CD4-positive, alpha-beta memory T cell (primary cell): ENCODE data around the gene PLCH2. TPM values are rescaled to one million over a fixed set of nuclear protein-coding genes. Genes with fewer than 3 reads are reported as not detected.

Experiments
- CTCF ChIA-PET: fragments of 350-600 bp; sonication (Branson Sonifier 250); formaldehyde crosslinking; loops from one replicate; lab custom pipeline; 2021; ENCODE audit warnings: inconsistent platforms; ENCODE audit not compliant: partially characterized antibody; lab: Charles Lee
- POLR2A ChIA-PET: fragments of 350-600 bp; sonication (Branson Sonifier 250); formaldehyde crosslinking; loops from one replicate; lab custom pipeline; 2021; ENCODE audit not compliant: partially characterized antibody; lab: Charles Lee
- DNase-seq, 5 donors: peaks; one replicate each; pipeline versions ENCODE4 v3.0.0 to v3.0.0-alpha.2; 2020 to 2022; ENCODE audit warnings: mixed read lengths in 1 of 5
- H3K27ac ChIP-seq: one replicate; pipeline ENCODE4 v1.7.0; 2013; ENCODE audit warnings: low read depth, low read length
- H3K27me3 ChIP-seq: 2 replicates; pipeline ENCODE4 v1.7.0; 2013; ENCODE audit warnings: mild to moderate bottlenecking, low read length, moderate library complexity; ENCODE audit not compliant: insufficient read depth
- H3K36me3 ChIP-seq: 2 replicates; pipeline ENCODE4 v1.7.0; 2013; ENCODE audit warnings: mild to moderate bottlenecking, low read length, moderate library complexity; ENCODE audit not compliant: insufficient read depth
- H3K4me1 ChIP-seq: 2 replicates; pipeline ENCODE4 v1.7.0; 2013; ENCODE audit warnings: mild to moderate bottlenecking, low read length, moderate library complexity; ENCODE audit not compliant: insufficient read depth
- H3K4me3 ChIP-seq, 2 donors: one replicate each; pipeline ENCODE4 v1.7.0; 2013; ENCODE audit warnings: low read length in 2 of 2, mild to moderate bottlenecking in 1 of 2
- H3K9me3 ChIP-seq, 2 donors: one replicate each; pipeline ENCODE4 v1.7.0; 2013; ENCODE audit warnings: low read length in 2 of 2, control low read depth in 1 of 2; ENCODE audit not compliant: control insufficient read depth in 1 of 2
- H3K27ac Mint-ChIP-seq, 7 donors: one replicate each; pipeline ENCODE4 v1.8.0; 2020 to 2021; ENCODE audit warnings: mixed read lengths in 7 of 7, mild to moderate bottlenecking in 6 of 7, inconsistent platforms in 3 of 7, moderate library complexity in 3 of 7
- H3K27me3 Mint-ChIP-seq, 2 donors: one replicate each; pipeline ENCODE4 v1.8.0; 2020 to 2021; ENCODE audit warnings: mixed read lengths in 2 of 2
- H3K36me3 Mint-ChIP-seq, 2 donors: one replicate each; pipeline ENCODE4 v1.8.0; 2020 to 2021; ENCODE audit warnings: mixed read lengths in 2 of 2, inconsistent platforms in 1 of 2, mild to moderate bottlenecking in 1 of 2
- H3K4me1 Mint-ChIP-seq, 4 donors: one replicate each; pipeline ENCODE4 v1.8.0; 2020 to 2021; ENCODE audit warnings: mixed read lengths in 4 of 4, mild to moderate bottlenecking in 1 of 4
- H3K4me3 Mint-ChIP-seq, 8 donors: one replicate each; pipeline ENCODE4 v1.8.0; 2020 to 2021; ENCODE audit warnings: mixed read lengths in 8 of 8, mild to moderate bottlenecking in 7 of 8, moderate library complexity in 6 of 8, inconsistent platforms in 3 of 8
- H3K9me3 Mint-ChIP-seq, 8 donors: one replicate each; pipeline ENCODE4 v1.8.0; 2020 to 2021; ENCODE audit warnings: mixed read lengths in 8 of 8, mild to moderate bottlenecking in 5 of 8, inconsistent platforms in 3 of 8, moderate library complexity in 1 of 8
- intact Hi-C: fragments of 100-400 bp; cut with micrococcal nuclease; formaldehyde crosslinking; loops from one replicate; pipeline ENCODE4 v1.15.1; 2023
- polyA plus RNA-seq, 2 donors: library from polyadenylated mRNA; unstranded; fragments of 300-500 nt; fragmentation: Illumina TruSeq; gene quantifications; one replicate each; pipeline ENCODE4 v1.2.3, GENCODE V29; 2021
- total RNA-seq, 2 experiments: library from RNA; stranded (reverse); gene quantifications; one replicate each; pipeline ENCODE4 v1.2.3, GENCODE V29; 2021

Gene PLCH2
- total and polyA plus RNA-seq, 4 experiments from 2014 or later, result 2.0 to 31.6 (median 26.6) TPM; not detected in 1

GRCh38 chr1:2479618-2480017 is 3.5 kb downstream of the PLCH2 start:
- intact Hi-C loops, result no loop called here

GRCh38 chr1:2480236-2480985 is 4.3 kb downstream of the PLCH2 start:
- no peak overlapping the region for H3K4me3 ChIP-seq
- Mint-ChIP-seq H3K4me1 (peaks cover 2 to 5% (median 4%) of the 10 kb centered on the region in 4 donors), H3K36me3 (no peaks in the 10 kb centered on the region), H3K27ac (peak overlapping the region in 1 of 7 donors; percentile 61), H3K9me3 (peaks cover 0 to 3% (median 0%) of the 10 kb centered on the region in 8 donors), H3K4me3 (no peak overlapping the region), H3K27me3 (no peaks in the 10 kb centered on the region)
- H3K9me3 ChIP-seq, result no peaks in the 10 kb centered on the region
- intact Hi-C loops, result no loop called here
- POLR2A ChIA-PET, result no interaction called here
- DNase-seq, result no peak
- H3K36me3 ChIP-seq, result no peaks in the 10 kb centered on the region
- H3K27ac ChIP-seq, result no peak overlapping the region
- CTCF ChIA-PET, result no interaction called here
- no peaks in the 10 kb centered on the region for H3K27me3 ChIP-seq
- H3K4me1 ChIP-seq, result no peaks in the 10 kb centered on the region

More at GRCh38 chr1:2479618-2480017, 3.5 kb downstream of the PLCH2 start:
- Histone ChIP-seq H3K27me3 (no peaks in the 10 kb centered on the region), H3K9me3 (no peaks in the 10 kb centered on the region), H3K27ac (no peak overlapping the region), H3K36me3 (no peaks in the 10 kb centered on the region), H3K4me3 (no peak overlapping the region), H3K4me1 (no peaks in the 10 kb centered on the region)
- Mint-ChIP-seq H3K4me3 (no peak overlapping the region), H3K27me3 (no peaks in the 10 kb centered on the region), H3K9me3 (peaks cover 0 to 3% (median 0%) of the 10 kb centered on the region in 8 donors), H3K36me3 (no peaks in the 10 kb centered on the region), H3K27ac (no peak overlapping the region), H3K4me1 (peaks cover 2 to 5% (median 4%) of the 10 kb centered on the region in 4 donors)
- DNase-seq, result no peak
- ChIA-PET POLR2A (no interaction called here), CTCF (no interaction called here)

GRCh38 chr1:2480986-2481364 is 4.9 kb downstream of the PLCH2 start:
- no peak overlapping the region for H3K4me3 Mint-ChIP-seq

GRCh38 chr1:2481885-2482284 is 5.8 kb downstream of the PLCH2 start:
- H3K27ac Mint-ChIP-seq, result no peak overlapping the region
- Histone ChIP-seq H3K4me1 (no peaks in the 10 kb centered on the region), H3K4me3 (no peak overlapping the region), H3K27ac (no peak overlapping the region), H3K9me3 (no peaks in the 10 kb centered on the region), H3K27me3 (no peaks in the 10 kb centered on the region), H3K36me3 (no peaks in the 10 kb centered on the region)
- H3K36me3 Mint-ChIP-seq, result peaks cover 0 to 3% of the 10 kb centered on the region in 2 donors
- no peak for DNase-seq
- POLR2A ChIA-PET, result no interaction called here
- peaks cover 2 to 5% (median 4%) of the 10 kb centered on the region in 4 donors for H3K4me1 Mint-ChIP-seq
- intact Hi-C loops, result no loop called here
- peaks cover 0 to 3% (median 0%) of the 10 kb centered on the region in 8 donors for H3K9me3 Mint-ChIP-seq
- CTCF ChIA-PET, result no interaction called here
- H3K27me3 Mint-ChIP-seq, result no peaks in the 10 kb centered on the region
- no peak overlapping the region for H3K4me3 Mint-ChIP-seq

More at GRCh38 chr1:2480986-2481364, 4.9 kb downstream of the PLCH2 start:
- Mint-ChIP-seq H3K27me3 (no peaks in the 10 kb centered on the region), H3K27ac (peak overlapping the region in 1 of 7 donors; percentile 61), H3K36me3 (no peaks in the 10 kb centered on the region), H3K4me1 (peaks cover 2 to 5% (median 4%) of the 10 kb centered on the region in 4 donors), H3K9me3 (peaks cover 0 to 3% (median 0%) of the 10 kb centered on the region in 8 donors)
- CTCF ChIA-PET, result no interaction called here
- Histone ChIP-seq H3K36me3 (no peaks in the 10 kb centered on the region), H3K27me3 (no peaks in the 10 kb centered on the region), H3K4me3 (no peak overlapping the region), H3K27ac (no peak overlapping the region), H3K9me3 (no peaks in the 10 kb centered on the region), H3K4me1 (no peaks in the 10 kb centered on the region)
- DNase-seq, result no peak
- POLR2A ChIA-PET, result no interaction called here
- intact Hi-C loops, result no loop called here

- Mint-ChIP-seq H3K27ac (no peak overlapping the region), H3K4me3 (no peak overlapping the region), H3K36me3 (peaks cover 1 to 5% of the 10 kb centered on the region in 2 donors), H3K4me1 (peaks cover 2 to 5% (median 4%) of the 10 kb centered on the region in 4 donors), H3K27me3 (no peaks in the 10 kb centered on the region), H3K9me3 (peaks cover 0 to 3% (median 0%) of the 10 kb centered on the region in 8 donors)
- no peaks in the 10 kb centered on the region for H3K4me1 ChIP-seq
- no peak overlapping the region for H3K4me3 ChIP-seq
- no peaks in the 10 kb centered on the region for H3K36me3 ChIP-seq
- no peak overlapping the region for H3K27ac ChIP-seq
- H3K27me3 ChIP-seq, result no peaks in the 10 kb centered on the region
- no peak for DNase-seq
- no peaks in the 10 kb centered on the region for H3K9me3 ChIP-seq
- POLR2A ChIA-PET, result no interaction called here
- intact Hi-C loops, result no loop called here
- CTCF ChIA-PET, result no interaction called here
Measured at GRCh38 chr1:2482588-2482987, 6.5 kb downstream of the PLCH2 start.

- no peak overlapping the region for H3K4me3 Mint-ChIP-seq
- POLR2A ChIA-PET, result no interaction called here
- H3K4me1 ChIP-seq, result no peaks in the 10 kb centered on the region
- H3K27ac ChIP-seq, result no peak overlapping the region
- intact Hi-C loops, result no loop called here
- H3K4me1 Mint-ChIP-seq, result peaks cover 2 to 5% (median 4%) of the 10 kb centered on the region in 4 donors
- CTCF ChIA-PET, result no interaction called here
- no peaks in the 10 kb centered on the region for H3K36me3 ChIP-seq
- H3K9me3 Mint-ChIP-seq, result peaks cover 0 to 5% (median 1%) of the 10 kb centered on the region in 8 donors
- no peak overlapping the region for H3K27ac Mint-ChIP-seq
- no peak for DNase-seq
- no peak overlapping the region for H3K4me3 ChIP-seq
- peaks cover 6 to 10% of the 10 kb centered on the region in 2 donors for H3K36me3 Mint-ChIP-seq
- H3K9me3 ChIP-seq, result no peaks in the 10 kb centered on the region
- no peaks in the 10 kb centered on the region for H3K27me3 ChIP-seq
- H3K27me3 Mint-ChIP-seq, result no peaks in the 10 kb centered on the region
Measured at GRCh38 chr1:2483026-2483425, 6.9 kb downstream of the PLCH2 start.

- Mint-ChIP-seq H3K36me3 (peaks cover 15 to 17% of the 10 kb centered on the region in 2 donors), H3K27me3 (no peaks in the 10 kb centered on the region), H3K4me1 (peaks cover 2 to 5% (median 4%) of the 10 kb centered on the region in 4 donors), H3K9me3 (peaks cover 2 to 12% (median 7%) of the 10 kb centered on the region in 8 donors), H3K4me3 (no peak overlapping the region), H3K27ac (peak overlapping the region in 1 of 7 donors; percentile 56)
- no peaks in the 10 kb centered on the region for H3K4me1 ChIP-seq
- no peak overlapping the region for H3K27ac ChIP-seq
- ChIA-PET CTCF (no interaction called here), POLR2A (no interaction called here)
- intact Hi-C loops, result no loop called here
- H3K27me3 ChIP-seq, result no peaks in the 10 kb centered on the region
- H3K9me3 ChIP-seq, result no peaks in the 10 kb centered on the region
- no peak overlapping the region for H3K4me3 ChIP-seq
- no peaks in the 10 kb centered on the region for H3K36me3 ChIP-seq
- no peak for DNase-seq
Measured at GRCh38 chr1:2483970-2484369, 7.9 kb downstream of the PLCH2 start.
